PFSK-1 (cell line): Measurements from ENCODE around the gene LMOD1.

Experiments used
- FOXP2 ChIP-seq: optimal IDR thresholded peaks from 2 replicates; pipeline ENCODE3; 2011; ENCODE audit warnings: borderline replicate concordance, control low read depth, inconsistent platforms; ENCODE audit not compliant: insufficient read depth; ENCODE audit errors: extremely low read length, extremely low read depth
- POLR2AphosphoS5 ChIP-seq: IDR thresholded peaks from 2 replicates; pipeline ENCODE4 v1.6.1; 2012; ENCODE audit warnings: low read depth, mild to moderate bottlenecking, control low read depth, low read length, moderate library complexity
- REST ChIP-seq, 2 experiments: IDR thresholded peaks; 2 replicates each; pipeline versions ENCODE4 v1.6.1 to v1.8.0; 2011 to 2012; ENCODE audit warnings: low read depth in 2 of 2, low read length in 2 of 2, control low read depth in 1 of 2, inconsistent platforms in 1 of 2, mild to moderate bottlenecking in 1 of 2, moderate library complexity in 1 of 2; ENCODE audit not compliant: insufficient read depth in 1 of 2
- SIN3A ChIP-seq: IDR thresholded peaks from 2 replicates; pipeline ENCODE4 v1.6.1; 2012; ENCODE audit warnings: mild to moderate bottlenecking, low read length, moderate library complexity, borderline replicate concordance; ENCODE audit not compliant: insufficient read depth
- TAF1 ChIP-seq: IDR thresholded peaks from 2 replicates; pipeline ENCODE4 v1.6.1; 2012; ENCODE audit warnings: low read length, control low read depth, borderline replicate concordance; ENCODE audit not compliant: insufficient read depth

Gene LMOD1

GRCh38 chr1:201928266-201928665, 18.1 kb downstream of the LMOD1 start:
- TF ChIP-seq POLR2AphosphoS5 (no peak), REST (IDR thresholded peaks at IDR 0.05; ENCODE audit: insufficient read depth in 1 of 2, low read depth in 2 of 2, low read length in 2 of 2) (no peak), SIN3A (no peak), FOXP2 (no peak), TAF1 (no peak)

- TF ChIP-seq FOXP2 (no peak), POLR2AphosphoS5 (no peak), REST (IDR thresholded peaks at IDR 0.05; ENCODE audit: insufficient read depth in 1 of 2, low read depth in 2 of 2, low read length in 2 of 2) (no peak), SIN3A (no peak), TAF1 (no peak)
These were observed 20.2 kb downstream of the LMOD1 start for GRCh38 chr1:201925981-201926645.

GRCh38 chr1:201925301-201925567, 21.1 kb downstream of the LMOD1 start:
- TF ChIP-seq FOXP2 (no peak), REST (IDR thresholded peaks at IDR 0.05; ENCODE audit: insufficient read depth in 1 of 2, low read depth in 2 of 2, low read length in 2 of 2) (no peak), TAF1 (no peak)

GRCh38 chr1:201921952-201922558, 24.3 kb downstream of the LMOD1 start:
- TF ChIP-seq FOXP2 (no peak), TAF1 (no peak), REST (IDR thresholded peaks at IDR 0.05; ENCODE audit: insufficient read depth in 1 of 2, low read depth in 2 of 2, low read length in 2 of 2) (no peak), POLR2AphosphoS5 (no peak), SIN3A (no peak)

GRCh38 chr1:201918343-201918742, 28.0 kb downstream of the LMOD1 start:
- no peak for TF ChIP-seq SIN3A
- no peak for TF ChIP-seq REST (IDR thresholded peaks at IDR 0.05; ENCODE audit: insufficient read depth in 1 of 2, low read depth in 2 of 2, low read length in 2 of 2)
- TF ChIP-seq TAF1: no peak
- no peak for TF ChIP-seq POLR2AphosphoS5
- no peak for TF ChIP-seq FOXP2
